GM19467 (cell line): ENCODE measurements around the gene REN.

Experiments
- ATAC-seq: cut with Tn5 transposase; IDR thresholded peaks from one replicate; pipeline ENCODE4 v1.9.1; 2021; ENCODE audit warnings: mild to moderate bottlenecking, moderate library complexity; ENCODE audit not compliant: unreplicated experiment

The REN gene

GRCh38 chr1:204166219-204166618, at the start of gene REN:
REN (minus strand) TSS chr1:204166337; CDS start chr1:204166293, 44 bp downstream.
- ATAC-seq = no peak

- ATAC-seq = peak; percentile 70
These were observed 47.8 kb upstream of the REN start, which contains the start of gene GOLT1A for GRCh38 chr1:204213668-204214662. GOLT1A (minus strand) TSS chr1:204213988; CDS start chr1:204213906, 82 bp downstream.

- ATAC-seq = no peak
These were observed 46.6 kb upstream of the REN start for GRCh38 chr1:204212715-204213114.

GRCh38 chr1:204211046-204211445, 44.9 kb upstream of the REN start:
- ATAC-seq = no peak

GRCh38 chr1:204207136-204207616, 41.0 kb upstream of the REN start:
- no peak for ATAC-seq

GRCh38 chr1:204206121-204206520, 40.0 kb upstream of the REN start:
- no peak for ATAC-seq

GRCh38 chr1:204205486-204205885, 39.3 kb upstream of the REN start:
- no peak for ATAC-seq

GRCh38 chr1:204204944-204205343, 38.8 kb upstream of the REN start:
- no peak for ATAC-seq

- ATAC-seq = no peak
These were observed 37.1 kb upstream of the REN start for GRCh38 chr1:204203206-204203767.

GRCh38 chr1:204202481-204202880, 36.3 kb upstream of the REN start:
- ATAC-seq = no peak

- no peak for ATAC-seq
These were observed 35.4 kb upstream of the REN start for GRCh38 chr1:204201348-204202040.

GRCh38 chr1:204199579-204199978, 33.4 kb upstream of the REN start:
- ATAC-seq = no peak

- ATAC-seq = no peak
These were observed 32.5 kb upstream of the REN start for GRCh38 chr1:204198348-204199340.

- ATAC-seq = no peak
These were observed 30.9 kb upstream of the REN start for GRCh38 chr1:204197068-204197467.

- ATAC-seq = no peak
These were observed 30.1 kb upstream of the REN start, which contains the start of gene KISS1 for GRCh38 chr1:204196068-204196795. KISS1 (minus strand) TSS chr1:204196491; CDS start chr1:204192876, 3,615 bp downstream.

GRCh38 chr1:204194771-204195170, 28.6 kb upstream of the REN start:
- no peak for ATAC-seq

- ATAC-seq = no peak
These were observed 27.9 kb upstream of the REN start for GRCh38 chr1:204194080-204194479.

- ATAC-seq = no peak
These were observed 26.6 kb upstream of the REN start for GRCh38 chr1:204192589-204193352.

GRCh38 chr1:204192046-204192445, 25.9 kb upstream of the REN start:
- no peak for ATAC-seq
